GM18951 (cell line): ENCODE data around the gene FADS3.

Experiments used
- POLR2A ChIP-seq: IDR thresholded peaks from 4 replicates; pipeline ENCODE4 v1.6.1; 2011; ENCODE audit warnings: mild to moderate bottlenecking; ENCODE audit not compliant: insufficient read length, insufficient read depth; ENCODE audit errors: extremely low read depth
- in situ Hi-C: fragments of 300-500 bp; cut with MboI; formaldehyde crosslinking; loops from one replicate; pipeline ENCODE4 v1.12.0; 2022; ENCODE audit warnings: low sequenced_read_pairs, mixed read lengths, inconsistent platforms; ENCODE audit not compliant: unreplicated experiment

The FADS3 gene

GRCh38 chr11:61910187-61911127, 19.1 kb upstream of the FADS3 start:
- in situ Hi-C loops = no loop called here
- no peak for TF ChIP-seq POLR2A

- TF ChIP-seq POLR2A = no peak
- in situ Hi-C loops = no loop called here
Observed at GRCh38 chr11:61908730-61909316, 17.5 kb upstream of the FADS3 start.

GRCh38 chr11:61907871-61908729, 16.8 kb upstream of the FADS3 start:
- in situ Hi-C loops = no loop called here
- TF ChIP-seq POLR2A = no peak

- TF ChIP-seq POLR2A = no peak
- in situ Hi-C loops = no loop called here
Observed at GRCh38 chr11:61907282-61907681, 15.9 kb upstream of the FADS3 start.

- in situ Hi-C loops = no loop called here
- no peak for TF ChIP-seq POLR2A
Observed at GRCh38 chr11:61906522-61906909, 15.2 kb upstream of the FADS3 start.

- TF ChIP-seq POLR2A = no peak
- in situ Hi-C loops = no loop called here
Observed at GRCh38 chr11:61905801-61906521, 14.6 kb upstream of the FADS3 start.

GRCh38 chr11:61905067-61905696, 13.8 kb upstream of the FADS3 start:
- TF ChIP-seq POLR2A = no peak

GRCh38 chr11:61904539-61905048, 13.2 kb upstream of the FADS3 start:
- in situ Hi-C loops = no loop called here
- no peak for TF ChIP-seq POLR2A

More at GRCh38 chr11:61905067-61905696, 13.8 kb upstream of the FADS3 start:
- in situ Hi-C loops = no loop called here

- in situ Hi-C loops = no loop called here
Observed at GRCh38 chr11:61903845-61904244, 12.5 kb upstream of the FADS3 start.

GRCh38 chr11:61902313-61902712, 11.0 kb upstream of the FADS3 start:
- no peak for TF ChIP-seq POLR2A
- in situ Hi-C loops = no loop called here

More at GRCh38 chr11:61903845-61904244, 12.5 kb upstream of the FADS3 start:
- no peak for TF ChIP-seq POLR2A

- in situ Hi-C loops = no loop called here
- no peak for TF ChIP-seq POLR2A
Observed at GRCh38 chr11:61901397-61901796, 10.1 kb upstream of the FADS3 start.

GRCh38 chr11:61900251-61900650, 8.9 kb upstream of the FADS3 start:
- TF ChIP-seq POLR2A = no peak
- in situ Hi-C loops = no loop called here
